ENCODE measurements around the gene JMJD4.
"Not testable (repeated sequence)": the region's sequence is repeated elsewhere in the genome, so short reads cannot be mapped to it uniquely, and the experiment has no call there.

- TF ChIP-seq CTCF (IDR thresholded peaks at IDR 0.05; ENCODE audit: low read depth, low read length); EZH2phosphoT487 (IDR thresholded peaks at IDR 0.05; ENCODE audit: low read depth): not testable (repeated sequence)
Observed at GRCh38 chr1:227710474-227710873, 24.6 kb downstream of the JMJD4 start.

Data from OCI-LY3 (cell line).